Measurements from ENCODE around the gene CTNNA3. TPM values are rescaled to one million over a fixed set of nuclear protein-coding genes. Genes with fewer than 3 reads are reported as not detected.

Gene CTNNA3
- total RNA-seq, 1 experiment from 2014 or later, result 0.85 TPM

DNA sequence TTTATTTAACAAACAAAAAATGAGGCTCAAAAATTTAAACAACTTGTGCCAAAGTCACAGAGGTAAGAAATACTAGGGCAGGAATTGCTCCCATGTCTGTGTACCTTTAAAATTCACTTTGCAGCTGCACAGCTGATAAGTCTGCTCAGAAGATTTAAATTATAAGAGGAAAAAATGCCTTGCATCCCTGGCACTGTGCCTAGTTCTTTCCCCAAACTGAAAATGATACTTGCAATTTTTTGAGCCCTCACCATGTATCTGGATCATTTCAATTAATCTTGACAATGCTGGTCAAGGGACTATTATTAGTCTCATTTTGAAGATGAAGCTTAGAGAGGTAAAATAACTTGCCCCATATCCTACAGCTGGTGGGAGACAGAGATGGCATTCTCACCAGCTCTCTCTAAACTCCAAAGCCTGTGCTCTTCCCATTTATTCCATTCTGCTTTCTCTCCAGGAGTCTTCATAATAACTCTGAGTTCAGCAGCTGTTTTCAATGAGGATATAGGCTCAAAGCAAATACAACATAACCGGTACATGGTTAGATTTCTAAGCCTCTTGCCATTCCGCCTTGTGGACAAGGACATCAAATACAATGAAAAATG is 1120.6 kb downstream of the CTNNA3 start:
- DNase-seq (ENCODE audit: low read depth, low spot score) (no peak), ATAC-seq (no peak)
- intact Hi-C loops (cut with micrococcal nuclease; ENCODE audit: unreplicated experiment) (no loop called here), in situ Hi-C loops (cut with HindIII; ENCODE audit: low pct_unique_long_range_greater_than_20kb, low sequenced_read_pairs) (no loop called here)
- Histone ChIP-seq H3K9me3 (ENCODE audit: control insufficient read depth, insufficient read depth, low read depth, low read length) (no peaks in the 10 kb centered on the region), H3K36me3 (ENCODE audit: control insufficient read depth, insufficient read depth, low read length) (no peaks in the 10 kb centered on the region), H3K27me3 (ENCODE audit: control insufficient read depth, insufficient read depth, low read length) (no peaks in the 10 kb centered on the region), H3K4me1 (ENCODE audit: control insufficient read depth, insufficient read depth, low read length) (no peaks in the 10 kb centered on the region), H3K4me3 (ENCODE audit: low read depth in 2 of 2, low read length in 2 of 2) (no peak overlapping the region), H3K27ac (ENCODE audit: low read length) (no peak overlapping the region)
- BruUV-seq (replicated peaks), result no TSS peak
- ChIA-PET POLR2A (no interaction called here), CTCF (no interaction called here)
- no peak for TF ChIP-seq POLR2AphosphoS5 (IDR thresholded peaks at IDR 0.05; ENCODE audit: low read depth, low read length)
- TF ChIP-seq, protein P1, sequence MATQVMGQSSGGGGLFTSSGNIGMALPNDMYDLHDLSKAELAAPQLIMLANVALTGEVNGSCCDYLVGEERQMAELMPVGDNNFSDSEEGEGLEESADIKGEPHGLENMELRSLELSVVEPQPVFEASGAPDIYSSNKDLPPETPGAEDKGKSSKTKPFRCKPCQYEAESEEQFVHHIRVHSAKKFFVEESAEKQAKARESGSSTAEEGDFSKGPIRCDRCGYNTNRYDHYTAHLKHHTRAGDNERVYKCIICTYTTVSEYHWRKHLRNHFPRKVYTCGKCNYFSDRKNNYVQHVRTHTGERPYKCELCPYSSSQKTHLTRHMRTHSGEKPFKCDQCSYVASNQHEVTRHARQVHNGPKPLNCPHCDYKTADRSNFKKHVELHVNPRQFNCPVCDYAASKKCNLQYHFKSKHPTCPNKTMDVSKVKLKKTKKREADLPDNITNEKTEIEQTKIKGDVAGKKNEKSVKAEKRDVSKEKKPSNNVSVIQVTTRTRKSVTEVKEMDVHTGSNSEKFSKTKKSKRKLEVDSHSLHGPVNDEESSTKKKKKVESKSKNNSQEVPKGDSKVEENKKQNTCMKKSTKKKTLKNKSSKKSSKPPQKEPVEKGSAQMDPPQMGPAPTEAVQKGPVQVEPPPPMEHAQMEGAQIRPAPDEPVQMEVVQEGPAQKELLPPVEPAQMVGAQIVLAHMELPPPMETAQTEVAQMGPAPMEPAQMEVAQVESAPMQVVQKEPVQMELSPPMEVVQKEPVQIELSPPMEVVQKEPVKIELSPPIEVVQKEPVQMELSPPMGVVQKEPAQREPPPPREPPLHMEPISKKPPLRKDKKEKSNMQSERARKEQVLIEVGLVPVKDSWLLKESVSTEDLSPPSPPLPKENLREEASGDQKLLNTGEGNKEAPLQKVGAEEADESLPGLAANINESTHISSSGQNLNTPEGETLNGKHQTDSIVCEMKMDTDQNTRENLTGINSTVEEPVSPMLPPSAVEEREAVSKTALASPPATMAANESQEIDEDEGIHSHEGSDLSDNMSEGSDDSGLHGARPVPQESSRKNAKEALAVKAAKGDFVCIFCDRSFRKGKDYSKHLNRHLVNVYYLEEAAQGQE (IDR thresholded peaks at IDR 0.05; ENCODE audit: insufficient read depth in 1 of 2, low read depth in 2 of 2, low read length in 1 of 2), result no peak
- TF ChIP-seq, protein P2, sequence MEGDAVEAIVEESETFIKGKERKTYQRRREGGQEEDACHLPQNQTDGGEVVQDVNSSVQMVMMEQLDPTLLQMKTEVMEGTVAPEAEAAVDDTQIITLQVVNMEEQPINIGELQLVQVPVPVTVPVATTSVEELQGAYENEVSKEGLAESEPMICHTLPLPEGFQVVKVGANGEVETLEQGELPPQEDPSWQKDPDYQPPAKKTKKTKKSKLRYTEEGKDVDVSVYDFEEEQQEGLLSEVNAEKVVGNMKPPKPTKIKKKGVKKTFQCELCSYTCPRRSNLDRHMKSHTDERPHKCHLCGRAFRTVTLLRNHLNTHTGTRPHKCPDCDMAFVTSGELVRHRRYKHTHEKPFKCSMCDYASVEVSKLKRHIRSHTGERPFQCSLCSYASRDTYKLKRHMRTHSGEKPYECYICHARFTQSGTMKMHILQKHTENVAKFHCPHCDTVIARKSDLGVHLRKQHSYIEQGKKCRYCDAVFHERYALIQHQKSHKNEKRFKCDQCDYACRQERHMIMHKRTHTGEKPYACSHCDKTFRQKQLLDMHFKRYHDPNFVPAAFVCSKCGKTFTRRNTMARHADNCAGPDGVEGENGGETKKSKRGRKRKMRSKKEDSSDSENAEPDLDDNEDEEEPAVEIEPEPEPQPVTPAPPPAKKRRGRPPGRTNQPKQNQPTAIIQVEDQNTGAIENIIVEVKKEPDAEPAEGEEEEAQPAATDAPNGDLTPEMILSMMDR (IDR thresholded peaks at IDR 0.05), result no peak
- TF ChIP-seq SIN3A (IDR thresholded peaks at IDR 0.05; ENCODE audit: borderline replicate concordance, insufficient read depth, low read depth, low read length), result no peak
- no peak for TF ChIP-seq TCF7L2 (IDR thresholded peaks at IDR 0.05; ENCODE audit: low read depth, low read length)

DNA sequence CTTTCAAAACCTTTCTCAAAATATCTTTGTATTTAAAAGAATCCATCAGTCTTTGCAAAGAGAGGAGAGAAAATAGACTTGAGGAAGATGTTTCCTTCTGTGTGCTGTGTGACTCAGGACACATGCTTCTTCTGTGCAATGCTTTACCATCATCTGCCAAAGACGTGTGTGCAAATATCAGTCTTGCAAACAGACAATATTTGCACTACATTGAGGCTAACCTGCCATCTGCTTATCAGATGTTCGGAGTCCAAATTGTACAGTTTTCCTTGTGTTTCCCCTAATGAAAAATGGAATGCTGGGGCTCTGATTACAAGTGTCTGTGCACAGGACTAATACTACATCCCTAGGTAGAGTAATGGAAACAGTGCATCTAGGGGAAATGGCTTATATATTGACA is 1123.3 kb downstream of the CTNNA3 start:
- H3K36me3 ChIP-seq (ENCODE audit: control insufficient read depth, insufficient read depth, low read length), result no peaks in the 10 kb centered on the region
- ATAC-seq (no peak), DNase-seq (ENCODE audit: low read depth, low spot score) (no peak)
- intact Hi-C loops (cut with micrococcal nuclease; ENCODE audit: unreplicated experiment) (no loop called here), in situ Hi-C loops (cut with HindIII; ENCODE audit: low pct_unique_long_range_greater_than_20kb, low sequenced_read_pairs) (no loop called here)
- H3K27ac ChIP-seq (ENCODE audit: low read length), result no peak overlapping the region
- ChIA-PET POLR2A (no interaction called here), CTCF (no interaction called here)
- no peak overlapping the region for H3K4me3 ChIP-seq (ENCODE audit: low read depth in 2 of 2, low read length in 2 of 2)
- no peaks in the 10 kb centered on the region for H3K9me3 ChIP-seq (ENCODE audit: control insufficient read depth, insufficient read depth, low read depth, low read length)
- TF ChIP-seq POLR2AphosphoS5 (IDR thresholded peaks at IDR 0.05; ENCODE audit: low read depth, low read length), result no peak
- BruUV-seq (replicated peaks), result no TSS peak
- no peaks in the 10 kb centered on the region for H3K4me1 ChIP-seq (ENCODE audit: control insufficient read depth, insufficient read depth, low read length)
- H3K27me3 ChIP-seq (ENCODE audit: control insufficient read depth, insufficient read depth, low read length), result no peaks in the 10 kb centered on the region

DNA sequence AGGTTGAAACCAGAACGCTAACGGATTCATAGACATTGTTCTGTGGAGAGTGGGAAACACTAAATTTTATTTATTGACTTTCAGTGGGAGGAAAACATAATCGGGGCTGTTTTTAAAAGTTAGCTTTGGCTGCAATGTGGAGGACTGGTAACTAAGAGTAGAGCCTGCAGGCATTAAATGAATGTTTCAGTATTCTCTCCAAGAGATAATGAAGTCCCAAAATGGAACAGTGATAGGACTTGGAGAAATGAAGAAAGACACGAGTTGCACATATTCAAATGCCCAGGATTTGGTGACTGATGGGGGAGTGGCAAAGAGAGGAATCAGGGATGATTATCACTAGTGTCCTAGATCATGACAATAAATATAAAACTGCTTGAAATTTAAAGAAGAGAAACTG is 1130.0 kb downstream of the CTNNA3 start:
- Histone ChIP-seq H3K36me3 (ENCODE audit: control insufficient read depth, insufficient read depth, low read length) (no peaks in the 10 kb centered on the region), H3K27ac (ENCODE audit: low read length) (no peak overlapping the region), H3K4me3 (ENCODE audit: low read depth in 2 of 2, low read length in 2 of 2) (no peak overlapping the region), H3K9me3 (ENCODE audit: control insufficient read depth, insufficient read depth, low read depth, low read length) (no peaks in the 10 kb centered on the region), H3K27me3 (ENCODE audit: control insufficient read depth, insufficient read depth, low read length) (no peaks in the 10 kb centered on the region), H3K4me1 (ENCODE audit: control insufficient read depth, insufficient read depth, low read length) (no peaks in the 10 kb centered on the region)
- ATAC-seq, result no peak
- ChIA-PET POLR2A (no interaction called here), CTCF (no interaction called here)
- TF ChIP-seq TCF7L2 (IDR thresholded peaks at IDR 0.05; ENCODE audit: low read depth, low read length), result no peak
- no peak for TF ChIP-seq SIN3A (IDR thresholded peaks at IDR 0.05; ENCODE audit: borderline replicate concordance, insufficient read depth, low read depth, low read length)
- TF ChIP-seq, protein P1 (IDR thresholded peaks at IDR 0.05; ENCODE audit: insufficient read depth in 1 of 2, low read depth in 2 of 2, low read length in 1 of 2), result no peak
- TF ChIP-seq, protein P2 (IDR thresholded peaks at IDR 0.05), result no peak
- TF ChIP-seq POLR2AphosphoS5 (IDR thresholded peaks at IDR 0.05; ENCODE audit: low read depth, low read length), result no peak
- BruUV-seq (replicated peaks), result no TSS peak
- in situ Hi-C loops (cut with HindIII; ENCODE audit: low pct_unique_long_range_greater_than_20kb, low sequenced_read_pairs) (no loop called here), intact Hi-C loops (cut with micrococcal nuclease; ENCODE audit: unreplicated experiment) (no loop called here)
- DNase-seq (ENCODE audit: low read depth, low spot score), result no peak
